IPS DF 19.7 (cell line): ENCODE measurements around the gene SCYGR5.
"Not testable (repeated sequence)": the region's sequence is repeated elsewhere in the genome, so short reads cannot be mapped to it uniquely, and the experiment has no call there.

ENCODE experiments used
- DNase-seq: peaks from one replicate; pipeline ENCODE4 v3.0.0-alpha.2; 2013; ENCODE audit warnings: low read depth, low spot score

Gene SCYGR5

DNA sequence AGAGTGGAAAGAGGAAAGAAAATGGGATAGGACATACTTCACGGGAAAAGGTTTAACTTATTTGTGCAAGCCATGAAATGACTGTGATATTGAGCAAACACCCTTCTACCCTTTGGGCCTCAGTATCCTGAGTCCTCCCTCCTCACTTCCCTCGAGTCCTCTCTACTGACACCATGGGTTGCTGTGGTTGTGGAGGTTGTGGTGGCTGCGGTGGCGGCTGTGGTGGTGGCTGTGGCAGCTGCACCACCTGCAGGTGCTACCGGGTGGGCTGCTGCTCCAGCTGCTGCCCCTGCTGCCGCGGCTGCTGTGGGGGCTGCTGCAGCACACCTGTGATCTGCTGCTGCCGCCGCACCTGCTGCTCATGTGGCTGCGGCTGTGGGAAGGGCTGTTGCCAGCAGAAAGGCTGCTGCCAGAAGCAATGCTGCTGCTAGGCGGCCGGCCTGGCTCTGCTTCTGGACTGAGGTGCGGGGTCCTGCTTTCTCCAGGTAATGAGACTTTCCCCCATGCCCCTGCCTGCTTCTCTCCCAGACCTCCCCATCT, at the start of gene SCYGR5:
Gene SCYGR5, plus strand, starts transcription at position 174 of the 540 bp plus-strand sequence. Its CDS starts 0 bp downstream, at position 174.
- not testable (repeated sequence) for DNase-seq

DNA sequence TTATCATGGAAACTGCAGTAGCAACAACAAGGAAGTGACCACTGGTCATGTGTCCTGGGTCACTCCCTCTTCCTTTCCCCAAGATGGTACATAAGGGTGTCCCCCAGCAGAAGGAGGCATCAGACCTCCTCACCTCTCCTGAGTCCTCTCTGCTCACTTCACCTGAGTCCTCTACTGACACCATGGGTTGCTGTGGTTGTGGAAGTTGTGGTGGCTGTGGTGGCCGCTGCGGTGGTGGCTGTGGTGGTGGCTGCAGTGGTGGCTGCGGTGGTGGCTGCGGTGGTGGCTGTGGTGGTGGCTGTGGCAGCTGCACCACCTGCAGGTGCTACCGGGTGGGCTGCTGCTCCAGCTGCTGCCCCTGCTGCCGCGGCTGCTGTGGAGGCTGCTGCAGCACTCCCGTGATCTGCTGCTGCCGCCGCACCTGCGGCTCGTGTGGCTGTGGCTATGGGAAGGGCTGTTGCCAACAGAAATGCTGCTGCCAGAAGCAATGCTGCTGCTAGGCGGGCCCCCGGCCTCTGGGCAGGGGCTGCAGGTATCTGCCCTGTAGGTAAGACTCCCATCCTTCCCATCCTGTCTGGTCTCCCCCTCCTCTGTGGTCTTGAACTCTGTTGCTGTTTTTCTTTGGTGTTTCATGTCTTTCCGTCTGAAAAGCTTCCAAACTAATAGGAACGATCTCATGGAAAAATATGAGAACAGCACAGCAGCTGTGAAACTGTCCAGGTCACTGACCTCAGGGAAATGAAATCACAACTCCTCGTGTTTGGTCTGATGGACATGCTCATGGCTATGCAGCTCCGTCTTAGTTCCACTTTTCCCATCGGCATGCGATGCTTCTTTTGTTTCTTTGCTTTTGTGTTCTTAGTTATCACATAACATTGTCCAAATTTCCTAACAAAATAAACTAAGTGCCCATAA, 49.0 kb upstream of the SCYGR5 start, which contains the start of gene SCYGR4:
Gene SCYGR4, plus strand, starts transcription at position 183 of the 915 bp plus-strand sequence. Its CDS starts 0 bp downstream, at position 183.
- no peak for DNase-seq

GRCh38 chr2:227623226-227623625, 43.4 kb upstream of the SCYGR5 start:
- no peak for DNase-seq

- DNase-seq = no peak
These were observed 41.2 kb upstream of the SCYGR5 start for GRCh38 chr2:227625420-227625819.

- no peak for DNase-seq
These were observed 39.9 kb upstream of the SCYGR5 start for GRCh38 chr2:227626580-227627151.

DNA sequence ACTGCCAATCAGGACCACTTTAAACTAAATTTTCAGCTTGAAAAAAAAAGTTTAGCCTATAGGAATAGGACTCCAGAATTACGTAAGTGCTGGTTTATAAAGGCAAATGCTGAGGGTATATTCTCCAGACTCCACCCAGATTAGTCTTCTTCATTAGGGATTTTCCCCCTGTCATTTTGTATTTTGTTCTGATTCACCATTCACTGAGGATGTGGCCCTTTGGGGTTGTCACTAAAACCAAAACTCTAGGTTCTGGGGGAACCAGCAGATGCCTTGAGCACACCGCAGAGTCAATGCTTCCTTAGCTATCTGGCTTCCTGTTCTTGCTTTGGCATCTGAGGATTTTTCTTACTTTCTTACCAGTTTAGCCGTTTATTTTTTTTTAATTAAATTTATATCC, 38.8 kb upstream of the SCYGR5 start:
- DNase-seq = no peak

DNA sequence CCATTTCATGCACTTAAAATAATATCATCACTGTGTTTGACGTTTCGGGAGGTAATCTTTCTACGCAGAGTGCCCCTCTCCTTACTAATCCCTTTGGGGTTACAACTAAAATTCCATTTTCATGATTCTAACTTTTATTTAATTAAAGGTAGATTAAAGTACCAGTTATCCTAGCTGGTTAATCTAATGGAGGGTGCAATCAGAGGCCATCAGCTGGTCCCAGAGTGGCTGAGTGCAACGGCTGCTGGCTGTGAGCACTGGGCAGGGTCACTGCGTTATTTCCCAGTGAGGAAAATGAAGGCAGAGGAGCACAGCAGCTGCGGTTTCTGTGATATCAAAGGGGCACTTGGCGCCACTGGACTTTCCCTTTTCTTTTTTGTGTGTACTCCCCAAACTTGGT, 37.2 kb upstream of the SCYGR5 start:
- DNase-seq = no peak

DNA sequence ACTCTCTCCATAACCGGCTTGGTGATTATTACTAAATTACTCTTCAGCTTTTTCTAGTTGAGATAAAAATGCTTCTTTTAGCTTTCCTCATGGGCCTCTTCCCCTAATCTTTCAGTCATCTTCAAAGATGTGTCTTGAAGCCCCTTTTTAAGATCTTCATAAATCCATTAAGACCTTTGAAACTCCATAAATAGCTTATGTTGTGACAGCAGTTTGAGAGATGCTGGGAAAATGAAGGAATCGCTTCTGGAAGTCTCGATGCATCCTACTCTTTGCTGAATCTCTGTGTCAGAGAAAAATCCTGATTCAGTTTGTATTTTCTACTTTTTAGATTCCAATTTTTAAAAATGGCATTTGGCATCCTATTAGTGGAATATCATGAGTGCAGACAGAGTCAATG, 36.3 kb upstream of the SCYGR5 start:
- no peak for DNase-seq

DNA sequence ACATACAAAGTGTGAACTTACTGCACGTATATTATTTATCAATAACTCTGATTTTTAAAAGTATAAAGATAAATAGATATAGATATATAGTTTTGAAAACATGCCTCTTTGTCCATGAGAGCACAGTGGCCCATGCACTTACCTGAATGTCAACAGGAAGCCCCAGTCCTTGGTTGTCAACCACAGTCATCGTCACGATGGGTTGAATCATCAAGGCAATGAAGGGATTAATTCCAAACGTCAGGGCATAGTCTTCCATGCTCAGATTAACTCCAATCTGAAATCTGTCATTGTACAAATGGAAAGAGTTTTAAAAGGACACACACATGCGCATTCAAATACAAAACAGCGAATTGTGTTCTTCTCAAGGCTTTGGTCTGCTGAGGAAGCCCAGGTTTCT, 33.8 kb upstream of the SCYGR5 start:
- DNase-seq = no peak

DNA sequence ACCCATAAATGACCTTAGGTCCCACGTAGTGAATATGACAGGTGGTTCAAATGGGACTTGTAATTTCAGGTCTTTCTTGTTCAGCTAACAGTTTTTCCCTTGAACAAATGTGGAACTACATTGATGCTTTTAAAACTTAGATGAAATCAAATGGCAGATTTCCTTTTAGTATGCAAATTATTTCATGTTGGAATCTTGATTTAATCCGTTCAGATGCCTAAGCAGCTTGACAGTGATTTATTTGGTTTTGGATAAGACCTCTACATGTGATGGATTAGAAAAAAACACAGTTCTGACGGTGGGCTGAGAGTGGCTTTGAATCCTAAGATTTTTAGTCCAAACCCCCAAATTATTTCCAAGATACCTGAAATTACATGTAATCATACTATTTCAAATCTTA, 32.4 kb upstream of the SCYGR5 start:
- no peak for DNase-seq

- no peak for DNase-seq
These were observed 23.9 kb upstream of the SCYGR5 start for GRCh38 chr2:227642656-227643055.

DNA sequence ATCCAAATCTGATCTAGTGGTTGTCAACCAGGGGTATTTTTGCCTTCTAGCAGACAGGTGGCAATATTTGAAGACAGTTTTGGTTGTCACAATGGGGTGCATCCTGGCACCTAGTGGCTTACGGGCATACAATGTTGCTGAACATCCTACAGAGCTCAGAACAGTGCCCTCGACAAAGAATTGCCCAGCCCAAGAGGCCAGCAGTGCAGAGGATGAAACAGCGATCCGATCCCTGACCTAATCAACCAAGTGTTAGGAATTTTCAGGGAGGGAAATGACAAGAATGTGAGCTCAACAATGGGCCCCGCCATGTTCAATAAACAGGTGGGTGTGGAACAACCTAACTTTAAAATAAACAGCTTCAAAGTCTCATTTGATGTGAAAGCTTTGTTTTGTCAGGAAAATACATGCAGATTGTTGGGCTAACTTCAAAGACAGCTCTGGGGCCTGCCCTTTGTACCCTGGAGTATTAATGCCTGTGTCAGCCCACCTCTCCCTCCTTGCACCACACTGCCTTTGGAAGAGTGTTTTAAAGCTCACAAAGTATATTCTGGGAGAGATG, 22.5 kb upstream of the SCYGR5 start:
- no peak for DNase-seq

DNA sequence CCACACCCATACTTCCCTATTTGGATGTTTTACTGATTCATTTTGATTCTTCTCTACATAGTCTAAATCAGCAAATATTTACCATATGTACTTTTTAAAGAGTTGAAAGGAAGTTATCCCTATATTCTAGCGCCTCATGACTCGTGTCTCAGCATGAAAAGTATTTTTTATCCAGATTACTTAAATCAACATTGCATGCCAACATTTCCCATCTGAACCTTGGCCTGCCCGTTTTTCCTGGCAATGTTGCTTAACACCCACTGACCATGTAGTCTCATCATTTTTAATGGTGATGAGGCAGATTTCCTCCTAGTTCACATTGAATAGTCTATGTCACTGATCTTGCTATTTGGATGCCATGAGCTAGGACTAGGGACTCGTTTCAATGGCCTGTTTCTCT, 13.2 kb upstream of the SCYGR5 start:
- DNase-seq = no peak

DNA sequence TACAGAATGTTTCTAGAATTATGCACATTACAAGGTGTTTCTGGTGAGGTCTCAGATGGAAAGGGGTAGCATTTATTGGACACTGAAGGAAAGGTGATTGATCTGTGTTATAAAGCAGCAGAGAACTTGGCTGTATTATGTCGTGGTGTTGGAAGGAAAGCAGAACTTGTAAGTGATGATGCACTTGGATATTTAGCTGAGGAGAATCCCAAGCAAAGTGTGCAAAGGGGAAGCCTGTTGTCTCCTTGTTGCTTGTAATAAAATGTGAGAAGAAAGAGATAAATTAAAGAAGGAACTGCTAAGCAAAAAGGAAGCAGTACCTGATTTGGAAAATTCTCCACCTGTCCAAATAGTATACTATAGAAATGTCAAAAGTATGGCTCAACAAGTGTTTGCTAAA, 12.2 kb upstream of the SCYGR5 start:
- no peak for DNase-seq

DNA sequence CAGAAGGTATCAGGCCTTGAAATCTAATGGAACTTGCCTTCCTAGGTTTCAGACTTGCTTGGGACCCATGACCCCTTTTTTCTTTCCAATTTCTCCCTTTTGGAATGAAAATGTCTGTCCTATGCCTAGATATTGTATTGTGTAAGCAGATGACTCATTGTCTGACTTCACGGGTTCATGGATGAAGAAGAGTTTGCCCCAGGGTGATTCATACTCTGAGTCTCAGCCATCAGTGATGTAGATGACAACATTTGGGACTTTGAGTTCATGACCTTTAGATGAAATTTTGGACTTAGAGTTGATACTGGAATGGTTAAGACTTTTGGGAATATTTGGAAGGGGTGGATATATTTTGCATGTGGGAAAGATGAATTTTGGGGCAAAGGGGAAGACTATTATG, 11.2 kb upstream of the SCYGR5 start:
- DNase-seq = no peak

DNA sequence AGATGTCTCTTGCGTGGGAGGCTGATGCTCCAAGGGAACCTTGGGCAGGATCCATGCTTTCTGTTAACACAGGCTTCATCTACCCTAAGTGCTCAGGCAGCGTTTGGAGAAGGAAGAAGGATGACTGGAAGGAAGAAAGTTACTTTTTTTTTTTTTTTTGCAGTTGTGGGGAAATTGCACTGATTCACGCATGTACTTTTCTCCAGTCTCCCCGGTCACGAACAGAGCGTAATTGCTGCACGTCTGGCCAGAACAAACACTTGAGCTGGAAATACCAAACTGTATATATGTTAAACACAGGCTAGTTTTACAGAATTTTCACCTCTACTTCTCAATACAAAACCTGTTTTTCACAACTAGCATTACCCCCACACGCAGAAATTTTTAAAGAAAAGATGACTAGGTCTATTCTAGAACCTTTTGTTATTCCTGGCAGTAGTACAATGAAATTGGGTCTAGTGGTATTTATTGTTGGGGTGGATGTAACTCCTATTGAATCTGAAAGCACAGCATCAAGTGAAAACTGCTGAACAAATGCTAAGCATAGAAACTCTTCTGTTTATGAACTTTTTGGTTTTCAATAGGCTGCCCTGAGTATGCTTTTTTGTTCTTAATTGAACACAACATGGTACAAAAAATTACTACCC, 9.3 kb upstream of the SCYGR5 start:
- no peak for DNase-seq

GRCh38 chr2:227661025-227661649, 5.5 kb upstream of the SCYGR5 start:
- peak; percentile 23 for DNase-seq

DNA sequence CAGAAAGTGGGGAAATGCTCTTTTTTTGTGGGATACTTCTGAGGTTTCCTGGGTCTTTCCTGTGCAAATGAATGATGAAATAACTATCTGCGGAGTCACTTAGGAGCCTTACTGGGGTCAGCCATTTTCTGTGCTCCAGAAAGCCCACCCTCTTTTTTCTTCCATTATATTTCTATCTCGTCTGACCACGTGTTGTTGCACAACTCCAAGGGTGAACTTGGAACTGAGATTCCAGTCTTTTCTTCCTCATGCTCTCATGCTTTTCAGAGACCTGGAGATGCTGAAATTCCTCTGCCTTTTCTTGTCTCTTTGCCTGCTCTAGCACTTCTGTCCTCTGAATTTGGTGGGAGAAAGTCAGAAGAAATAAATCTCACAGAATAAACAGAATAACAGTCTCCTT, 4.8 kb upstream of the SCYGR5 start:
- no peak for DNase-seq

DNA sequence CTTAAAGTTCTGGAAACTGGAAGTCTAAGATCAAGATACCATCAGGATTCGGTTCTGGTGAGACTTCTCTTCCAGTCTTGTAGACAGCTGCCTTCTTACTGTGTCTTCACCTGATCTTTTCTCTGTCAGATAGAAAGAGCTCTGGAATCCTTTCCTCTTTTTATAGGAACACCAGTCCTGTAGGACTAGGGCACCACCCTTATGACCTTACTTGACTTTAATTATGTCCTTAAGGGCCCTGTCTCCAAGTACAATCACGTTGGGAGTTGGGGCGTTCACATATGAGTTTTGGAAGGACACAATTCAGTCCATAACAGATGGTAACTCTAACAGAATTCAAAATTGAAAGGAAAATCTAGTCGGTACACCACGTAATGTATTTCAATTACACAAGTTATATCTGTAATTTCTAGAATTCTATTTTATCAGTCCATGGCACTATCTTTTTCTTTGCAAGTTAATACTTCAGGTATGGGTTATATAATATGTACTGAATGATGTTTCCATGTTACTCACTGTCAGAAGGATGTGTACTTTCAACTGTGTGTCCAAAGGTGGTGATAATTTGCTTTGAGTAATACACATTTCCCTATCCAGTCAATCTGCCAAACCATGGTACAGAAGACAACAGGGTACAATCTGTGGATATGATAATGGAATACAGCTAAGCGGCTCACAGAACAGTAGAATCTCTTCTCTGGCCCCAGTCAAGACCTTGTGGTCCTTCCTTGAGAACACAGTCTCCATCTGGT, 1.2 kb upstream of the SCYGR5 start:
- DNase-seq = no peak

- DNase-seq = no peak
These were observed 4.7 kb downstream of the SCYGR5 start for GRCh38 chr2:227671170-227671905.
